LNCaP clone FGC (cell line): ENCODE results near the gene ERF.
"Not testable (repeated sequence)": the region's sequence is repeated elsewhere in the genome, so short reads cannot be mapped to it uniquely, and the experiment has no call there.

ENCODE experiments used
- DNase-seq: peaks from one replicate; pipeline ENCODE4 v3.0.0-alpha.2; 2011; ENCODE audit warnings: low read depth
- H3K4me3 ChIP-seq: 2 replicates; pipeline ENCODE4 v1.5.1; 2011; ENCODE audit warnings: mild to moderate bottlenecking, low read depth, low read length, control low read depth
- CTCF ChIP-seq: IDR thresholded peaks from 2 replicates; pipeline ENCODE4 v1.5.1; 2012; ENCODE audit warnings: mild to moderate bottlenecking; ENCODE audit not compliant: control insufficient read depth, insufficient read depth; ENCODE audit errors: extremely low read depth

ERF gene

GRCh38 chr19:42261763-42262162 lies 6.8 kb upstream of the ERF start:
- no peak for TF ChIP-seq CTCF
- no peak overlapping the region for H3K4me3 ChIP-seq
- DNase-seq: no peak

- H3K4me3 ChIP-seq, DNase-seq: not testable (repeated sequence)
Measured at GRCh38 chr19:42257842-42258241, 2.9 kb upstream of the ERF start.

- no peak for TF ChIP-seq CTCF
- no peak for DNase-seq
- peak overlapping the region; percentile 43 for H3K4me3 ChIP-seq
Measured at GRCh38 chr19:42255766-42256745, 1.1 kb upstream of the ERF start.

- peak overlapping the region; percentile 82 for H3K4me3 ChIP-seq
- DNase-seq: no peak
- TF ChIP-seq CTCF: no peak
Measured at GRCh38 chr19:42254089-42254849, 659 bp downstream of the ERF start.

- no peak for DNase-seq
- TF ChIP-seq CTCF: no peak
- H3K4me3 ChIP-seq: peak overlapping the region; percentile 82
Measured at GRCh38 chr19:42253245-42254088, 1.5 kb downstream of the ERF start.

- H3K4me3 ChIP-seq: peak overlapping the region; percentile 56
- no peak for DNase-seq
- TF ChIP-seq CTCF: no peak
Measured at GRCh38 chr19:42252365-42253244, 2.3 kb downstream of the ERF start.
